ENCODE data around the gene NOVA2. TPM values are rescaled to one million over a fixed set of nuclear protein-coding genes. Genes with fewer than 3 reads are reported as not detected.

Gene NOVA2
- total RNA-seq, 1 donor from 2014 or later: not detected

DNA sequence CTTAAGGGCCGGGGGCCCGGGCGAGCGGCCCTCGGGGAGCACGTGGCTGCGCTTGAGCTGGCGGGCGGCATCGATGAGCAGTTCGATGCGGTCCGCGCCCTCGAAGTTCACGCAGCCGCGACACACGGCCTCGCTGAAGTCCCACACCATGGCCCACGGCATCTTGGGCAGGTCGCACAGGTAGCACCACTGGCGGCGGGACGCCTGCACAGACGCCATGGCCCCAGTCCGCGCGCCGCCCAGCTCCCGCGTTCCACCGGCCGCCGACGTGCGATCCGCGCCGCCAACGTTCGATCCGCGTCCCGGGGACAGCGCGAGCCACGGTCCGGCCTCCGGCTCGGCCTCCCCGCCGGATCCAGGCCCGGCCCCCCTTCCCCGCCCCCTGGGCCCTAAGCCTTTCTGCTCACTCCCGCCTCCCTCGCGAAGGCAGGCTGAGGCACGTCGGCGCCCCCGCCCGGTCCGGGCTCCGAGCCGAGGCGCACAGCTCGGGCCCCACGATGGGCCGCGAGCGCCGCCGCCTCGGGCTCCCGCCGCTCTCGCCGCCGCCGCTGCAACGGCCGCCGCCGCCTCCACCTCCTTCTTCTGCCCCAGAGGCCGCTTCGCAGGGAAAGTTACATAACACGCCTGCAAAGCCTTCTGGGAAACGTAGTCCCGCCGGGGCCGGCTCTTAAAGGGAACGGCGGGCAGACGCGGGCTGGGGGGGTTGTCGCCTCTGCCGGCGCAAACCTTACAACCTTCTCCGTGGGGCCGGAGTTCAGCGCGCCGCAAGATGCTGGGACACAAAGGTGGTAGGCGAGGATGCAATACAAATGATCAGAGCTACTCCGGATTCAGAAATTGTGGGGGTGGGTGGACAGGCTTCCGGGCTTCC, 87.9 kb downstream of the NOVA2 start, which contains the start of gene IRF2BP1:
TSS of gene IRF2BP1 (minus strand) at position 586 of the 871 bp plus-strand sequence. CDS start at position 219, 367 bp downstream.
- Mint-ChIP-seq H3K9me3 (no peaks in the 10 kb centered on the region), H3K36me3 (ENCODE audit: low read depth) (peaks cover 4% of the 10 kb centered on the region), H3K27ac (peak within 1 kb of the TSS; percentile 88), H3K4me3 (ENCODE audit: low read depth) (peak within 1 kb of the TSS; percentile 88), H3K4me1 (ENCODE audit: low read depth) (peaks cover 15% of the 10 kb centered on the region), H3K27me3 (ENCODE audit: low read depth) (no peaks in the 10 kb centered on the region)
- intact Hi-C loops (cut with micrococcal nuclease): loop anchor here (1.0 kb wide), 3 partner anchors 17 to 110 kb away; partner anchors contain the start of genes CCDC61, MYPOP and SYMPK
- peak; percentile 86 for DNase-seq (ENCODE audit: low spot score)

DNA sequence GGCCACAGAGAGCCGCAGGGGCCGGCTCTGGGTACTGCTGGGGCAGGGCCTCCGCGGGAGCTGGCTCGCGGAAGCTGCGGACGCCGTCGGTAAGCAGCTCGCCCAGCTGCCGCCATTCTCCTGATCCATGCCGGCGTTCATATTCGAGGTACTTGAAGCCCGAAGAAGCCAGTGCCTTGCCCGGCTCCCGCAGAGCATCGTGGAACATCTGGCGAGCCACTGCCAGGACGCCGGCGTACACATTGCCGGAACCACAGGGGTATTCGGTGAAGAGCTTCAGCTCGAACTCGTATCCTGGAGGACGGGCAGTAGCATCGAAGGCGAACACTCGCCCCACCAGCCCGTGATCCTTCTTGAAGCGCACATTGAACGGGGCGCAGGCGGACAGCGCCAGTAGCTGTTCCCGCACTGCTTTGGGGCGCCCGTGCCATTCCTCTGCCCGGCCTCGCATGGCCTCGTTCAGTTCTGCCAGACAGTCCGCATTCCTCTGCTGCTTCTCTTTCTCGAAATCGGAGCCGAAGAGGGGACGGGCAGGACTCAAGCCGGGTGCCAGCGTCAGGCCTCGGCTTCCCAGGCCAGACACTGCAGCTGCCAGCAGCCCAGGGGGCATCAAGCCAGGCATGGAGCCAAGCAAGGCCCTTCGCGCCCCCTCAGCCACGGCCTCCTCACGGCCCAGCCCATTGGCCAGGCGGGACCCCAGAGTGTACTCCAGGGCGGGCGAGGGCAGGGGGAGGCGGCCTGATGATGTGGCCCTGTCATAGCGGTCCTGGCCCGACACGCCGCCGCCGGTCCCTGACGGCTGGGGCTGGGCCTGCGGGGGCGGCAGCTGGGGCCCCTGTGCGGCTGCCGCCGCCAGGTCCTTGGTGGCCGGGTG, 88.7 kb downstream of the NOVA2 start:
- no peak for DNase-seq (ENCODE audit: low spot score)
- H3K9me3 Mint-ChIP-seq: no peaks in the 10 kb centered on the region
- H3K4me3 Mint-ChIP-seq (ENCODE audit: low read depth): peak overlapping the region; percentile 63
- no peaks in the 10 kb centered on the region for H3K27me3 Mint-ChIP-seq (ENCODE audit: low read depth)
- H3K27ac Mint-ChIP-seq: no peak overlapping the region
- H3K36me3 Mint-ChIP-seq (ENCODE audit: low read depth): peaks cover 4% of the 10 kb centered on the region
- intact Hi-C loops (cut with micrococcal nuclease): no loop called here
- H3K4me1 Mint-ChIP-seq (ENCODE audit: low read depth): peaks cover 15% of the 10 kb centered on the region

GRCh38 chr19:45883881-45884681, 89.6 kb downstream of the NOVA2 start:
- Mint-ChIP-seq H3K27ac (no peak overlapping the region), H3K9me3 (no peaks in the 10 kb centered on the region), H3K4me1 (ENCODE audit: low read depth) (peaks cover 15% of the 10 kb centered on the region), H3K27me3 (ENCODE audit: low read depth) (no peaks in the 10 kb centered on the region), H3K4me3 (ENCODE audit: low read depth) (peak overlapping the region; percentile 66), H3K36me3 (ENCODE audit: low read depth) (peaks cover 4% of the 10 kb centered on the region)
- DNase-seq (ENCODE audit: low spot score): no peak
- intact Hi-C loops (cut with micrococcal nuclease): loop anchor here (1.0 kb wide), 1 partner anchor 67 kb away; no protein-coding TSS in a partner anchor

Other genes with a start within 250 kb of the NOVA2 start
- gene FBXO46, start 243.0 kb downstream of the NOVA2 start, total RNA-seq: 34.4 and 38.9 TPM in 2 replicates
- not detected in 2 replicates for gene MEIOSIN, start 240.4 kb downstream of the NOVA2 start, total RNA-seq
- 4.8 and 5.7 TPM in 2 replicates for gene SIX5, start 204.6 kb downstream of the NOVA2 start, total RNA-seq
- gene DMPK, start 191.4 kb downstream of the NOVA2 start, total RNA-seq: 22.0 and 23.4 TPM in 2 replicates
- 44.7 and 45.6 TPM in 2 replicates for gene DMWD, start 181.0 kb downstream of the NOVA2 start, total RNA-seq
- gene RSPH6A, start 158.6 kb downstream of the NOVA2 start, total RNA-seq: 0.16 and 0.23 TPM in 2 replicates
- gene SYMPK, start 110.7 kb downstream of the NOVA2 start, total RNA-seq: 121 and 131 TPM in 2 replicates
- gene FOXA3, start 109.5 kb downstream of the NOVA2 start, total RNA-seq: 0.37 and 0.60 TPM in 2 replicates
- 15.7 and 17.1 TPM in 2 replicates for gene IRF2BP1, start 87.7 kb downstream of the NOVA2 start, total RNA-seq
- gene MYPOP, start 71.3 kb downstream of the NOVA2 start, total RNA-seq: 7.3 and 8.6 TPM in 2 replicates
- gene NANOS2, start 59.1 kb downstream of the NOVA2 start, total RNA-seq: not detected in 2 replicates
- 25.3 and 31.2 TPM in 2 replicates for gene CCDC61, start 21.6 kb upstream of the NOVA2 start, total RNA-seq
- gene PGLYRP1, start 49.2 kb upstream of the NOVA2 start, total RNA-seq: not detected in 2 replicates
- gene IGFL4, start 67.1 kb upstream of the NOVA2 start, total RNA-seq: not detected in 2 replicates
- gene IGFL3, start 150.8 kb upstream of the NOVA2 start, total RNA-seq: not detected in 2 replicates
- gene IGFL2, start 174.4 kb upstream of the NOVA2 start, total RNA-seq: 0.46 TPM in 1 of 2 replicates, not detected in the other